ENCODE measurements around the gene SP2.

GRCh38 chr17:47882247-47882646 is 13.8 kb upstream of the SP2 start:
- TF ChIP-seq, protein P1, sequence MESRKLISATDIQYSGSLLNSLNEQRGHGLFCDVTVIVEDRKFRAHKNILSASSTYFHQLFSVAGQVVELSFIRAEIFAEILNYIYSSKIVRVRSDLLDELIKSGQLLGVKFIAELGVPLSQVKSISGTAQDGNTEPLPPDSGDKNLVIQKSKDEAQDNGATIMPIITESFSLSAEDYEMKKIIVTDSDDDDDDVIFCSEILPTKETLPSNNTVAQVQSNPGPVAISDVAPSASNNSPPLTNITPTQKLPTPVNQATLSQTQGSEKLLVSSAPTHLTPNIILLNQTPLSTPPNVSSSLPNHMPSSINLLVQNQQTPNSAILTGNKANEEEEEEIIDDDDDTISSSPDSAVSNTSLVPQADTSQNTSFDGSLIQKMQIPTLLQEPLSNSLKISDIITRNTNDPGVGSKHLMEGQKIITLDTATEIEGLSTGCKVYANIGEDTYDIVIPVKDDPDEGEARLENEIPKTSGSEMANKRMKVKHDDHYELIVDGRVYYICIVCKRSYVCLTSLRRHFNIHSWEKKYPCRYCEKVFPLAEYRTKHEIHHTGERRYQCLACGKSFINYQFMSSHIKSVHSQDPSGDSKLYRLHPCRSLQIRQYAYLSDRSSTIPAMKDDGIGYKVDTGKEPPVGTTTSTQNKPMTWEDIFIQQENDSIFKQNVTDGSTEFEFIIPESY (IDR thresholded peaks at IDR 0.05; ENCODE audit: extremely low read depth, insufficient replicate concordance, low read length): no peak
- no peak for TF ChIP-seq SP1 (IDR thresholded peaks at IDR 0.05; ENCODE audit: low read depth)
